Measurements from ENCODE around the gene IL6.

Gene IL6

GRCh38 chr7:22728401-22729029, 1.5 kb downstream of the IL6 start:
- no peak overlapping the region for H3K4me3 ChIP-seq (ENCODE audit: low read length)
- TF ChIP-seq ZNF274 (IDR thresholded peaks at IDR 0.05; ENCODE audit: low read depth, low read length), result no peak

GRCh38 chr7:22729180-22729825, 2.3 kb downstream of the IL6 start:
- no peak overlapping the region for H3K4me3 ChIP-seq (ENCODE audit: low read length)
- TF ChIP-seq ZNF274 (IDR thresholded peaks at IDR 0.05; ENCODE audit: low read depth, low read length), result no peak

- TF ChIP-seq ZNF274 (IDR thresholded peaks at IDR 0.05; ENCODE audit: low read depth, low read length), result no peak
Measured at GRCh38 chr7:22730066-22730710, 3.2 kb downstream of the IL6 start.

GRCh38 chr7:22730921-22731654, 4.1 kb downstream of the IL6 start:
- H3K4me3 ChIP-seq (ENCODE audit: low read length), result no peak overlapping the region
- no peak for TF ChIP-seq ZNF274 (IDR thresholded peaks at IDR 0.05; ENCODE audit: low read depth, low read length)

More at GRCh38 chr7:22730066-22730710, 3.2 kb downstream of the IL6 start:
- H3K4me3 ChIP-seq (ENCODE audit: low read length), result no peak overlapping the region

- H3K4me3 ChIP-seq (ENCODE audit: low read length), result no peak overlapping the region
- no peak for TF ChIP-seq ZNF274 (IDR thresholded peaks at IDR 0.05; ENCODE audit: low read depth, low read length)
Measured at GRCh38 chr7:22731766-22732165, 4.8 kb downstream of the IL6 start.

- H3K4me3 ChIP-seq (ENCODE audit: low read length), result no peak overlapping the region
- TF ChIP-seq ZNF274 (IDR thresholded peaks at IDR 0.05; ENCODE audit: low read depth, low read length), result no peak
Measured at GRCh38 chr7:22732556-22733126, 5.6 kb downstream of the IL6 start.

- TF ChIP-seq ZNF274 (IDR thresholded peaks at IDR 0.05; ENCODE audit: low read depth, low read length), result no peak
- no peak overlapping the region; the same call in 1 of the 2 replicates for H3K4me3 ChIP-seq (ENCODE audit: low read length)
Measured at GRCh38 chr7:22733761-22734160, 6.8 kb downstream of the IL6 start.

GRCh38 chr7:22743014-22743413, 16.0 kb downstream of the IL6 start:
- TF ChIP-seq ZNF274 (IDR thresholded peaks at IDR 0.05; ENCODE audit: low read depth, low read length), result no peak
- H3K4me3 ChIP-seq (ENCODE audit: low read length), result no peak overlapping the region

GRCh38 chr7:22751341-22751740, 24.3 kb downstream of the IL6 start:
- no peak overlapping the region for H3K4me3 ChIP-seq (ENCODE audit: low read length)
- no peak for TF ChIP-seq ZNF274 (IDR thresholded peaks at IDR 0.05; ENCODE audit: low read depth, low read length)

GRCh38 chr7:22757338-22757994, 30.5 kb downstream of the IL6 start:
- TF ChIP-seq ZNF274 (IDR thresholded peaks at IDR 0.05; ENCODE audit: low read depth, low read length), result no peak
- H3K4me3 ChIP-seq (ENCODE audit: low read length), result no peak overlapping the region

GRCh38 chr7:22758576-22758975, 31.6 kb downstream of the IL6 start:
- H3K4me3 ChIP-seq (ENCODE audit: low read length), result no peak overlapping the region
- no peak for TF ChIP-seq ZNF274 (IDR thresholded peaks at IDR 0.05; ENCODE audit: low read depth, low read length)

- H3K4me3 ChIP-seq (ENCODE audit: low read length), result no peak overlapping the region
- TF ChIP-seq ZNF274 (IDR thresholded peaks at IDR 0.05; ENCODE audit: low read depth, low read length), result no peak
Measured at GRCh38 chr7:22759721-22760120, 32.7 kb downstream of the IL6 start.

- TF ChIP-seq ZNF274 (IDR thresholded peaks at IDR 0.05; ENCODE audit: low read depth, low read length), result no peak
- H3K4me3 ChIP-seq (ENCODE audit: low read length), result no peak overlapping the region
Measured at GRCh38 chr7:22762866-22763265, 35.9 kb downstream of the IL6 start.

GRCh38 chr7:22765609-22766008, 38.6 kb downstream of the IL6 start:
- TF ChIP-seq ZNF274 (IDR thresholded peaks at IDR 0.05; ENCODE audit: low read depth, low read length), result no peak
- no peak overlapping the region for H3K4me3 ChIP-seq (ENCODE audit: low read length)
